ENCODE data around the gene SLC2A3.

DNA sequence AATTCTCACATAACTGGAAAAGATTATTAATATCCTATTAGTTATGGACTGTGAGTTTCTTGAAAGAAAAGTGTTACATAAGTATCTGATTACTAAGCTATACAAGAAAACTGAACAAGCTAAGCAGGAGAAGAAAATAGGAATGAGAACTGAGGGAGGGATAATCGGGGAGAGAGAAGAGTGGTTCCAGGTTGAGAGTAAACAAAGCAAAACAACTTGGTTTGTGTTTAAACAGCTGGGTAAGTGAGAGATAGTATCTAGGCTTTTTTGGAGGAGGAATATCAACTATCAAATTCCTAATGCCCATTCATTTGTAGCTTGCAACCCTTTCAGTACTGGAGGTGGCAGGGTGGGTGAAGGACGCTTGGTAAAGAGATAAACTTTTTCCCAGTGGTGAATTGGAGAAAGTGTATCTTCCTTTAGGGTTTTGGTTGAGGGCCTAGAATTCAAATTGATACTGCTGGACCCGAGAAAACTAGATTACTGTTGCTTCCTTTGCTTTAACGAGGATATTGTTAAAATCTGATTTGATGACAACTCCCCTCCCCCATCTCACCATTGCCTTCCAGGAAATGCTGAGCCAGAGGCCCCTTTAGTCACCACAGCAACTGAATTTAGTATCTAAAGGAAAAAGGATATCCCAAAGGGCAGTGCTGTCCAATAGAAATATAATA lies 2.0 kb upstream of the SLC2A3 start:
- TF ChIP-seq SIN3A (IDR thresholded peaks at IDR 0.05; ENCODE audit: borderline replicate concordance, insufficient read depth, low read length) (no peak), POLR2AphosphoS5 (IDR thresholded peaks at IDR 0.05; ENCODE audit: low read depth, low read length) (no peak), TAF1 (IDR thresholded peaks at IDR 0.05; ENCODE audit: borderline replicate concordance, insufficient read depth, low read length) (no peak), FOXP2 (optimal IDR thresholded peaks at IDR 0.05; ENCODE audit: borderline replicate concordance, extremely low read depth, extremely low read length, insufficient read depth) (no peak)
- TF ChIP-seq, protein P1, sequence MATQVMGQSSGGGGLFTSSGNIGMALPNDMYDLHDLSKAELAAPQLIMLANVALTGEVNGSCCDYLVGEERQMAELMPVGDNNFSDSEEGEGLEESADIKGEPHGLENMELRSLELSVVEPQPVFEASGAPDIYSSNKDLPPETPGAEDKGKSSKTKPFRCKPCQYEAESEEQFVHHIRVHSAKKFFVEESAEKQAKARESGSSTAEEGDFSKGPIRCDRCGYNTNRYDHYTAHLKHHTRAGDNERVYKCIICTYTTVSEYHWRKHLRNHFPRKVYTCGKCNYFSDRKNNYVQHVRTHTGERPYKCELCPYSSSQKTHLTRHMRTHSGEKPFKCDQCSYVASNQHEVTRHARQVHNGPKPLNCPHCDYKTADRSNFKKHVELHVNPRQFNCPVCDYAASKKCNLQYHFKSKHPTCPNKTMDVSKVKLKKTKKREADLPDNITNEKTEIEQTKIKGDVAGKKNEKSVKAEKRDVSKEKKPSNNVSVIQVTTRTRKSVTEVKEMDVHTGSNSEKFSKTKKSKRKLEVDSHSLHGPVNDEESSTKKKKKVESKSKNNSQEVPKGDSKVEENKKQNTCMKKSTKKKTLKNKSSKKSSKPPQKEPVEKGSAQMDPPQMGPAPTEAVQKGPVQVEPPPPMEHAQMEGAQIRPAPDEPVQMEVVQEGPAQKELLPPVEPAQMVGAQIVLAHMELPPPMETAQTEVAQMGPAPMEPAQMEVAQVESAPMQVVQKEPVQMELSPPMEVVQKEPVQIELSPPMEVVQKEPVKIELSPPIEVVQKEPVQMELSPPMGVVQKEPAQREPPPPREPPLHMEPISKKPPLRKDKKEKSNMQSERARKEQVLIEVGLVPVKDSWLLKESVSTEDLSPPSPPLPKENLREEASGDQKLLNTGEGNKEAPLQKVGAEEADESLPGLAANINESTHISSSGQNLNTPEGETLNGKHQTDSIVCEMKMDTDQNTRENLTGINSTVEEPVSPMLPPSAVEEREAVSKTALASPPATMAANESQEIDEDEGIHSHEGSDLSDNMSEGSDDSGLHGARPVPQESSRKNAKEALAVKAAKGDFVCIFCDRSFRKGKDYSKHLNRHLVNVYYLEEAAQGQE (IDR thresholded peaks at IDR 0.05; ENCODE audit: insufficient read depth in 1 of 2, low read depth in 2 of 2, low read length in 2 of 2): 0 out of 4 replicates have a peak, but pooled peaks of 1 of the 2 experiments have one; percentile 29

All from PFSK-1 (cell line).